DMS153 (cell line): ENCODE measurements around the gene LCN2.

ENCODE experiments used
- DNase-seq: peaks from one replicate; lab custom pipeline; 2025; lab: John Stamatoyannopoulos, UW

Gene LCN2

DNA sequence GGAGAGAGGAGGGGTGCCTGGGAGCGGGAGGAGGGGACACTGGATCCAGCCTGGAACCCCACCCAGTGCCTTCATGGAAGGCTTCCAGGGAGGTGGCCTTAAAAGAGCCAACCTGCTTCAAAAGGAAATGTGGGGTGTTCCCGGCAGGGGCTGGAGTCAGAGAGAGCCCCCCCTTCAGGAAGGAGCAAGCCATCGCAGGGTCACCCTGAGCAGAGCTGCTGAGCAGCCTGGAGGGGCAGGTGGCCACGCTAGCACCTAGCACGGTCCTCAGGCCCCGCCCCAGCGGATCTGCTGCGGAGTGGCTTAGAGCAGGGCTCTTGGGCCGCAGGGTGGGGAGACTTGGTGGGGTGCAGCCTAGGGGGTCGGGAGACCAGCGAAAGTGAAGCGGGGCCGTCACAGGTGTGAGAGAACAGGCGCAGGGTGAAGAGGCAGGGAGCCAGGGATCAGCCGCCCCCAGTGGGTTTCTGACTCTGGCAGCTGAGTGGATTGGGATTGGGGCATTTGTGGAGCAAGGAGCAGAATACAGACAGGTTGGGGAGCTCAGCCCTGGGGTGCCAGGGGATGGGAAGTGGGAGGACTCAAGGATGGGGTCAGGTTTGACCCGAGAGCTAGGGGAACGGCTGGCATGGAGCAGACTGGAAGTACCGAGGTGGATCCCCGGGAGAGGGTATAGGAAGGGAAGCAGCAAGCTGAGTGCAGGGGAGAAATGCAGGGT, 1.5 kb downstream of the LCN2 start:
- no peak for DNase-seq

DNA sequence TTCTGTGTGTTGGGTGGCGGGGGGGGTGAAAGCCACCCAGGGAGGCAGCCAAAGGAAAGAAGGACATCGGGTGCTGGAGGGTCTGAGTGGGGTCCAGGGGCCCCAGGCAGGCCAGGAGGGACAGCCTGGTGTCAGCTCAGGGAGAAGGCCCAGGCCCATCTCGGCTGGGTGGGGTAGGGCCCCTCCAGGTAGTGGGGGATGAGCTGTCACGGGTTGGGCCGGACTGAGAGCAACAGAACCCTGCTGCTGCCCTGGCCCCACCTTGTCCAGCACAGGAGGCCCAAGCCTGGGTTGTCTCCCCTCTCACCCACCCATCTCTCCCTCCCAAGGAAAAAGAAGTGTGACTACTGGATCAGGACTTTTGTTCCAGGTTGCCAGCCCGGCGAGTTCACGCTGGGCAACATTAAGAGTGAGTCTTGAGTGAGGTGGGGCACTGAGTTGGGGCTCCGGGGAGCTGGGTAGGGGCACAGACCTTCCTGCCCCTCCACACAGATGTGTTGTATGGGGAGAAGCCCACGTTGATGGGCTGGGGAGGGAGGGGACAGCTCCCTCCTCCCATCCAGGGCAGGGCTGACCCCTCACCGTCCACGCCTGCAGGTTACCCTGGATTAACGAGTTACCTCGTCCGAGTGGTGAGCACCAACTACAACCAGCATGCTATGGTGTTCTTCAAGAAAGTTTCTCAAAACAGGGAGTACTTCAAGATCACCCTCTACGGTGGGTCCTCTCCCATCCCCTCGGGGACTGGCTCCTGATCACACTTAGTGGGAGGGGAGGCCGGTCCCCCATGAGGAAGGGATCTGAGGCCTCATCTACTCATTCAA, 2.3 kb downstream of the LCN2 start:
- DNase-seq, result no peak

- DNase-seq, result no peak
These were observed 3.1 kb downstream of the LCN2 start for GRCh38 chr9:128152133-128153059.

DNA sequence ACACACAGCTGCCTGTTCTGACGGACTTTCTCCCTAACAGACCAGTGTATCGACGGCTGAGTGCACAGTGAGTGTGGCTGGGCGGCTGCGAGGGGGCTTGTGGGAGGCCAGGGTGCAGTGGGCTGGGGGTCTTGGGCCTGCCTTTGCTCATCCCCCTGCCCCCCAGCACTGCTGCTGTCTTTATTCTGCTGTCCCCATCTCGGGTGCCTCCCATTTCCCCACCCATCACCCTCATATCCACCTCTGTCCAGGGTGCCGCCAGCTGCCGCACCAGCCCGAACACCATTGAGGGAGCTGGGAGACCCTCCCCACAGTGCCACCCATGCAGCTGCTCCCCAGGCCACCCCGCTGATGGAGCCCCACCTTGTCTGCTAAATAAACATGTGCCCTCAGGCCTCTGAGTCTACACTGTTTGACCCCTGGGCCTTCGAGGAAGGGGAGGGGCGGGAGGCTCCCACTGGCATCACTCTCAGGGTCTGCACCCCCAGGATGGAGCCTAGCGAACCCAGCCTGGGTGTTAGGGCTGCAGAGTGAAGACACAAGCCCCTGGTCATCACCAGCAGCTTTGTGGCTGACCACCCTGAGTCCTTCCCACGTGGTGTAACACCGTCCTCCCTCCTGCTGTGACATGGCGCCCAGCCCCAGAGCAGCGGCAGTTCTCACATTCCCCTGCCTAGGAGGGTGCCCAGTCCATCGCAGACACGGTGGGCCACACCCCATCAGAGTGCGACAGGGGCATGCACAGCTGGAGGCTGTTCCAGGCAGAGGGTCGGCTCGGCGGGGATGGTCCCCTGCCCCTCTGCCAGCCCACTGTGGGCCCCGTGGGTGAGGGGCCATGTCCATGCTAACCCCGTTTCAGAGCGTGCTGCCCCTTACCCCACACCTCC, 4.0 kb downstream of the LCN2 start:
- no peak for DNase-seq

- DNase-seq, result no peak
These were observed 4.9 kb downstream of the LCN2 start for GRCh38 chr9:128153947-128154695.

DNA sequence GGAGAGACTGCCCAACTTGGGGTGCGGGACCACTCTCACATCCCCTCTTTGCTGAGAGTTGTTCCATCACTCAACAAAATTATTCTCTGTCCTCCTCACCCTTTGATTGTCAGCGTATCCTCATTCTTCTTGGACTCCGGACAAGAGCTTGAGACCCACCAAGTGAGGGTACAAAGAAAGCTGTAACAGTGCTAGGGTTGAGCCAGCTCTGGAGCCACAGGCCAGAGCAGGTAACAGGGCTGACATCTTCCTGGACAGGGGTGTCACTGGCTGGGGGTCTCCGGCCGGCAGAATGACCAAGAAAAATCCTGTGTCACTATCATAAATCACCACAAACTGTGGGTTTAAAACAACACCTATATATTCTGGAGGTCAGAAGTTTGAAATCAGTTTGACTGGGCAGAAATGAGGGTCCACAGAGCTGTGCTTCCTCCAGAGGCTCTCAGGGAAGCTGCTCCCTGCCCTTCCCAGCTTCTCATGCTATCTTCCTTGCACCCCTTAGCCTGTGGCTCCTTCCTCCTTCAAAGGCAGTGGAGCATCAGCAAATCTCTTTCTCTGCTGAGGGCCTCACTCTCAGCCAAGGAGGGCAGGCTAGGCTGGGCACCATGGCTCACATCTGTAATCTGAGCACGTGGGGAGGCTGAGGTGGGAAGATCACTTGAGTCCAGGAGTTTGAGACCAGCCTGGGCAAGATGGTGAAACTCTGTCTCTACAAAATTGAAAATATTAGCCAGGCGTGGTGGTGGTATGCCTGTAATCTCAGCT, 6.7 kb downstream of the LCN2 start:
- no peak for DNase-seq

- DNase-seq, result peak; percentile 49
These were observed 10.2 kb downstream of the LCN2 start for GRCh38 chr9:128159522-128159783.

GRCh38 chr9:128159784-128160602, 10.7 kb downstream of the LCN2 start, which contains the start of gene BBLN:
Gene BBLN, plus strand, starts transcription at chr9:128160265. Its CDS starts 143 bp downstream, at chr9:128160408.
- peak; percentile 83 for DNase-seq

- DNase-seq, result peak; percentile 3
These were observed 11.3 kb downstream of the LCN2 start for GRCh38 chr9:128160603-128160987.

GRCh38 chr9:128161215-128161902, 12.1 kb downstream of the LCN2 start:
- no peak for DNase-seq

DNA sequence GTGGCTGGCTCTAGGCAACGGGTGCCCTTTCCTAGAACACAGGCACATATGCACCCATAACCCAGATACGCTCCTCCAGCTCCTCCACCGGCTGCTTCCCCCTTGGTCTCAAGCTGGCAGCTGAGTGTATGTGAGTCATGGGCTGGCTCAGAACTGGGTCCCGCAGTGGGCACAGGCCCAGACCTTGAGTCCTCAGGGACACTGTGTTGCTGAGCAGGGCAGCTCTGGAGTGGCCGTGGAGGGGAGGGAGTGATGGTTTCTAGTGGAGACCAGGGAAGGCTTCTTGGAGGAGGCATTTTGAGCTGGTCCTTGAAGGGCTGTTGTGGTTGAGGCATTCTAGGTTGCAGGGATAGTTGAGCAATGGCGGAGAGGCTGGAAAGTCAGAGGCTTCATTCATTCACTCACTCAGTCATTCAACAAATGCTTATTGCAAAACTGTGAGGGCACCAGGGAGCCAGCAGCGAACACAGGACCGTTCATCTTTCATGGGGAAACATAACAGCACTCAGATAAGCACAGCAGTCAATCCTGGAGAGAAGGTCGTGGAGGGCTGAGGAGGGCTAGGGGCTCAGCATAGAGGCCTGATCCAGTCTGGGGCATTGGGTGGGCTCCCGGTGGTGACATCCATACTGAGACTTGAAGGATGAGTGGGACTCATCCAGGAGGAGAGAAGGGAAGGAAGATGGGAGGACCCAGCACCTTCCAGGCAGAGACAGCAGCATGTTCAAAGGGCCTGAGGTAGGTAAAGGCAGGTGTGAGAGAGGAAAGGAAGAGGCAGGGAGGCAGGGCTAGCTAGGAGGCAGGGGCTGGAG, 13.2 kb downstream of the LCN2 start:
- DNase-seq, result no peak

DNA sequence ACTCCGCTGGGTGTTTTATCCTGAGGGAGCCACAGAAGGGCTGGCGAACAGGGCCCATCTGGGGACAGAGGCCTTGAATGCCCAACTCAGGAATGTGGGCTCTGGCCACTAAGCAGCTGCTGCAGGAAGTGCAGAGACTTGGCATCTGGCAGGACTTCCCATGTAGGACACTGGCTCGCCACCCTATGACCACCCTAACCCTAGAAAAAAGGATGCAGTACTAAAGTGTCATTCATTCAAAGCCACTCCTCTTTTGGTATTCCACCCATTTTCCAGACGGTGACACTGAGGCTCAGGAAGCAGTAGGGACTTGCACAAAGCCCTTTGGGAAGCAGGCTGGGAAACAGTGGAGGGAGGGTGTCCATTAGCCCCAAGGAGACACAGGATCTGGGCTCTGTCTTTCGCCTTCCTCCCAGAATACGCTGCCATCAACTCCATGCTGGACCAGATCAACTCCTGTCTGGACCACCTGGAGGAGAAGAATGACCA, 13.8 kb downstream of the LCN2 start:
- DNase-seq, result no peak

- DNase-seq, result no peak
These were observed 14.5 kb downstream of the LCN2 start for GRCh38 chr9:128163523-128164306.

DNA sequence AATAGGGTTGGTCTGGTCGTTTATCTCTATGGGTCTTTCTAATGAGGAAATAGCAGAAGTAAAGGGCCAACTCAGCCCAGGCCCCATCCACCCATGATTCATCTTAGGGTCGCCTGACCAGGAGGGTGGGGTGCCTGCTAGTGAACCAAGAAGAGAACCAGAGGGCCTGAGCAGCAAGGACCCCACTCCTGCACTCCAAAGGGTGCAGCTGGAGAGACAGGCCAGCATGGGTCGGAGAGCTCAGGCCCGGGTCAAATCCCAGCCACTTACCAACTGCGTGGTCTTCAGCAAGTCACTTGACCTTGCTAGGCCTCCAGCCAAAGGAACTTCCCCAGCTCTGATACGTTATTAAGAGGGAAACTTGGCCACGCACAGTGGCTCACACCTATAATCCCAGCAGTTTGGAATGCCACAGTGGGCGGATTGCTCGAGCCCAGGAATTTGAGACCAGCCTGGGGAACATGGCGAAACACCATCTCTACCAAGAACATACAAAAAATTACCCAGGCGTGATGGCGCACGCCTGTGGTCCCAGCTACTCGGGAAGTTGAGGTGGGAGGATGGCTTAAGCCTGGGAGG, 15.1 kb downstream of the LCN2 start:
- no peak for DNase-seq

- no peak for DNase-seq
These were observed 16.9 kb downstream of the LCN2 start for GRCh38 chr9:128166169-128166568.

DNA sequence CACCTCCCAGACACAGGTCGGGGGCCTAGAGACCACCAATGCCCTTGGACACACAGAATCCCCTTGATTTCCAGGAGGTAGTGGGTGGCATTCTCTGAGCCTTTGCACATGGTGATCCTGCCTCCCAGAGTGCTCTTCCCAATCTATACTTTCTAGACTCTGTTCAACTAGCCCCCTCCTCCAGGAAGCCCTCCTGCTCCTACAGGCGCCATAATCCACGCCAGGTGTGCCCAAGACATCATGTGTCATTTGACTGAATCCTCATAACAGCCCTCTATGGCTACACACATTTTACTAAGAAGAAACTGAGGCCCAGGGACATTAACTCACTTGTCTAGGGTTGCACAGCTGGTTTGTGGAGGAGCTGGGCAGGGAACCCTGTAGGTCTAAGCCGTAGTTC, 18.0 kb downstream of the LCN2 start:
- no peak for DNase-seq
